Activated CD8-positive, alpha-beta memory T cell treated with anti-CD3 and anti-CD28 coated beads for 1 hour (primary cell): ENCODE data around the gene IL23R.
"Not testable (repeated sequence)": the region's sequence is repeated elsewhere in the genome, so short reads cannot be mapped to it uniquely, and the experiment has no call there.

ENCODE experiments used
- DNase-seq, 2 donors: peaks; one replicate each; pipeline ENCODE4 v3.0.0-alpha.2; 2020; ENCODE audit warnings: low read depth in 1 of 2; ENCODE audit errors: extremely low read depth in 1 of 2

IL23R gene

DNA sequence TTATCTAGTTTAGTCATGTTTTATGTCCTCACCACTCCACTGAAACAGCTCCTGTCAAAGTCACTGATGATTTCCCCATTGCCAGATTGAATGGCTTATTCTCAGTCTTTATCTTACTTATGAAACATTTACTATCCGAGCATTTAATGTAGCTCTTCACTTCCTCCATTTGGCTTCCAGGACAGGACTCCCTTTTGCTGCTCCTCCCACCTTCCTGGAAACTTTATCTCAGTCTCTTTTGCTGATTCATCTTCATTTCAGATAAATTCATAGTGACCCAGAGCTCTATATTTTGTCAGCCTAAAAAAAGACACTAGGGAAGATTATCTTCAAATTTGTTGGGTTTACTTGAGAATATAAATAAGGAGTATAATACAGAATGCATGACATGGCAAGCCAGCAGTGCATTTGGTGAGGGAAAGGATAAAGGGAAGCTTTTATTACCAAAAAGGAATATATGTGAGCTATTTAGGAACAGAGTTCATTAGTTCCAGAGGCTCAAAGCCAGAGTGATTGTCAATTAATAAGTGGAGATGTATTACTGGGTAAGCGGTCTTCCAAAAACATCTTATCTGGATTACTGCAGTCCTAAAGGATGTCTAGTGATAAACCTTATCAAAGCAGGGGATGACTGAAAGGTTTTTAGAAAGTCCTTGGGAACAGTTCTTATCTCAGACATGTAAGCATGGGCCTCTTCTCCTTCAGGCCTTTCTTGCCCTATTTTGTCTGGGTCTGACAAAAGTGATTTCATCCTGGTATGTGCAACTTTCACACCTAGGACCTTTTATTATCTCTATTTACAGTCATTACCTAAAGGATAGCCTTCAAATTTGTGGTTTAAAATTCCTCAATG lies 25.6 kb downstream of the IL23R start:
- DNase-seq = no peak

- DNase-seq = no peak
These were observed 26.6 kb downstream of the IL23R start for GRCh38 chr1:67192902-67193301.

- no peak for DNase-seq
These were observed 27.4 kb downstream of the IL23R start for GRCh38 chr1:67193704-67194103.

DNA sequence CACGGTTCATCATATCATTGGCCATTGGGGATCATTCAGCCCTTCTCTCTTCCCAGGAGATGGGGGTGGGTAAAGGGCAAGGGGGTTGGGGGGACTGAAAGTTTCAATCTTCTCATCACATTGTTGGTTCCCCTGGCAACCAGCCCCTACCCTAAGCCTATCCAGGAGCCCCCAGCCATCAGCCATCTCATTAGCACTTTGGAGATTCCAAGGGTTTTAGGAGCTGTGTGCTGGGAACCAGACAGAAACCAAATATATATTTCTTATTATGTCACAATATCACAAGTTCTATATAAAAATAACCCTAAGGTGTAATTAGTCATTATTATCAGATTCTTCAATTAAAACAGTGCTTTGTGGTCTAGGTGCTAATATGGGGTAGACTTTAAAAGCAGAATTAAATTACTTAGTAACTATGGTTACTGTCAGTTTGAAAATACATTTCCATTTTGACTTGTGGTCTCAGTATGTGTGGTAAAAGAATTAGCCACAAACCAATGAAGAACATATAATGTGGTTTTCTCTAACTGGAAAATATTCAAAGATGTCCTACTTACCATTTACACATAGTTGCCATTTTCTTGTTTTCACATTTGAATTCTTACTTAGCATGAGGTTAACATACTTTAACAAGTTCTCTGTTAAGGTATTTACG lies 28.1 kb downstream of the IL23R start:
- no peak for DNase-seq

GRCh38 chr1:67200755-67201154 lies 34.5 kb downstream of the IL23R start:
- DNase-seq = no peak

GRCh38 chr1:67201891-67202290 lies 35.6 kb downstream of the IL23R start:
- DNase-seq = no peak

GRCh38 chr1:67204298-67204980 lies 38.2 kb downstream of the IL23R start:
- no peak for DNase-seq

- not testable (repeated sequence) for DNase-seq
These were observed 41.1 kb downstream of the IL23R start for GRCh38 chr1:67207398-67207797.

- no peak for DNase-seq
These were observed 42.0 kb downstream of the IL23R start for GRCh38 chr1:67208217-67208616.

DNA sequence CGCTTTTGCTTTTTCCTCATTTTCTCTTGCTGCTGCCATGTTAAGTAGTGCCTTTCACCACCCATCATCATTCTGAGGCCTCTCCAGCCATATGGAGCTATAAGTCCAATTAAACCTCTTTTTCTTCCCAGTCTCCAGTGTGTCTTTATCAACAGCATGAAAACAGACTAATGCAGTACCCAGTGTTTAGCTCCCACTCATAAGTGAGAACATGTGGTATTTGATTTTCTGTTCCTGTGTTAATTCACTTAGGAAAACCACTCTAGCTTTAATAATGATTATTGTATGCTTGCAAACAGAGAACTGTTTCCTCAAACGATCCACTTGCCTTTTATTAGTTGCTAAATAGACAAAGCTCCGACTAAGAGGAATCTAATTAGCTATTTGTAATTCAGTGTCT lies 43.3 kb downstream of the IL23R start:
- no peak for DNase-seq

- DNase-seq = peak; percentile 14
These were observed 45.6 kb downstream of the IL23R start for GRCh38 chr1:67211589-67212563.

- no peak for DNase-seq
These were observed 46.9 kb downstream of the IL23R start for GRCh38 chr1:67213164-67213563.

GRCh38 chr1:67213948-67214347 lies 47.7 kb downstream of the IL23R start:
- no peak for DNase-seq

- DNase-seq = peak in 1 of 2 donors; percentile 5
These were observed 48.3 kb downstream of the IL23R start for GRCh38 chr1:67214420-67215174.

DNA sequence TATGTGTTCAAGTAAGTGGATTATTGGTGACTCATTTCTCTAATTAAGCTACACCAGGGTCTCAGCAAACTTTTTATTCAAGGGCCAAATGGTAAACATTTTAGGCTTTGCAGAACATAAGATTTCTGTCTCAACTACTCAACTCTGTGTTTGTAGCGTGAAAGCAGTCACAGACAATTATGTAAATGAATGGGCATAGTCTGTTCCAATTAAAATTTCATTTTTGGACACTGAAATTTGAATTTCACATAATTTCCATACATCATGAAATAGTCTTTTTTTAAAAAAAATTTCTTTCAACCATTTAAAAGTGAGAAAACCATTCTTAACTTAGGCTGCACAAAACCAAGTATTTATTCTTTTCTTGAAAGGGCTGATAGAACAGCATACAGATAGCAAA lies 50.1 kb downstream of the IL23R start:
- DNase-seq = no peak

- no peak for DNase-seq
These were observed 51.2 kb downstream of the IL23R start for GRCh38 chr1:67217417-67217816.

GRCh38 chr1:67217938-67218337 lies 51.7 kb downstream of the IL23R start:
- DNase-seq = no peak

DNA sequence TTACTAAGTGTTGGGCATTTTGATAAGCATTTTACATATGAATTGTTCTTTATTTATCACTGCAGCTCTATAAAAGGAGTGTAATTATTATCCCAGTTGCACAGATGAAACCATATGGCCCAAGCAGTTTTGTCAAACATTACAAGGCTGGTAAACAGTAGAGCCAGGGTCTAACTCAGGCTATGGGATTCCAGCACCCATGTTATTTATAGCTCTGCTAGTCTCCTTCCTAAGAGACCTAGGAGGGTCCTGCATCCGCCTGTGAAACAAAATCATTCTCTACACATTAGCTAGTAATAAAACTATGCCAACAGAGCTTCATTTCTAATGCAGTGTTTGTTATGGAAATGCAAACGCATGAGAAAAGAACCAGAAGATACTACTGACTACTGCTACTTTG lies 58.6 kb downstream of the IL23R start:
- DNase-seq = no peak

DNA sequence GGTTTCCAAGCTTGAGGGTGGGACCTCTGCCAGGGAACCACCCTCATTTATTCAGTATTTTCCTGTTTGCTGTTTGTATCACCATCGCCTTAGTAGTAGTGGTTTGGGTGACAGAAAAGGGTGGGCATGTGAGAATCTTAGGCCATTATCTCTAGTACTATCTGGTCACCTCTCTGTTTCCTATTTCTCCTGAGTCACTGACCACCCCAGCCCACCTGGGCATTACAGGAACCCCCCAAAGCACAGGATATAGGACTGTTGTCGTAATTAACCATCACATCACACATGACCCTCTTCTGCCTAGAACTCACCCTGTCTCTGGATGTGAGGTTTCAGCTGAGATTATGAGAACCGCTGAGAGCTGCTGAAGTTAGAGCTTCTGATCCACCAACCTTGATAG lies 60.4 kb downstream of the IL23R start:
- DNase-seq = no peak

DNA sequence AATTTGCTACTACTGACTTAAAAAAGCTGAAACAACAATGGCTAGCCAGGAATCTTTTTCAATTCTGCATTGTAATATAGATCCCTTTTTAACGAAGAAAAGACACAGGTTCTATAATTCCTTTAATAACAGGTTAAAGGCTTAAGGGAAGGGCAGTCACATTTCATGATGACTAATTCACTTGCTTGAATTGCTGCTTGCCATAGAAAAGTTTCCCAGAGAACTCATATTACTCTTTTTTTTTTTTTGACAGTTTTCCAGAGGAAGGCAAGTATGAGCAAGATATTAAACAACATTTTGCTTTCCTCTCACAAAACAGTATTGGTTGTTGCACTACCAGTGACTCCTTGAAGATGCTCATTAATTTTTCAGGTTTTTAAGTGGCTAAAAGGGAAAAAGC lies 60.9 kb downstream of the IL23R start:
- DNase-seq = no peak
